ENCODE data around the gene DNAJC16. TPM values are rescaled to one million over a fixed set of nuclear protein-coding genes. Genes with fewer than 3 reads are reported as not detected.

DNAJC16 gene
- total RNA-seq, 4 donors from 2014 or later: 20.0 to 43.1 (median 22.6) TPM

GRCh38 chr1:15508700-15509487 lies 17.8 kb upstream of the DNAJC16 start:
- TF ChIP-seq, protein P1, sequence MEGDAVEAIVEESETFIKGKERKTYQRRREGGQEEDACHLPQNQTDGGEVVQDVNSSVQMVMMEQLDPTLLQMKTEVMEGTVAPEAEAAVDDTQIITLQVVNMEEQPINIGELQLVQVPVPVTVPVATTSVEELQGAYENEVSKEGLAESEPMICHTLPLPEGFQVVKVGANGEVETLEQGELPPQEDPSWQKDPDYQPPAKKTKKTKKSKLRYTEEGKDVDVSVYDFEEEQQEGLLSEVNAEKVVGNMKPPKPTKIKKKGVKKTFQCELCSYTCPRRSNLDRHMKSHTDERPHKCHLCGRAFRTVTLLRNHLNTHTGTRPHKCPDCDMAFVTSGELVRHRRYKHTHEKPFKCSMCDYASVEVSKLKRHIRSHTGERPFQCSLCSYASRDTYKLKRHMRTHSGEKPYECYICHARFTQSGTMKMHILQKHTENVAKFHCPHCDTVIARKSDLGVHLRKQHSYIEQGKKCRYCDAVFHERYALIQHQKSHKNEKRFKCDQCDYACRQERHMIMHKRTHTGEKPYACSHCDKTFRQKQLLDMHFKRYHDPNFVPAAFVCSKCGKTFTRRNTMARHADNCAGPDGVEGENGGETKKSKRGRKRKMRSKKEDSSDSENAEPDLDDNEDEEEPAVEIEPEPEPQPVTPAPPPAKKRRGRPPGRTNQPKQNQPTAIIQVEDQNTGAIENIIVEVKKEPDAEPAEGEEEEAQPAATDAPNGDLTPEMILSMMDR (IDR thresholded peaks at IDR 0.05 in 4 of 5, conservative IDR thresholded peaks at IDR 0.05 in 1 of 5): no peak
- no peak for TF ChIP-seq POLR2A (IDR thresholded peaks at IDR 0.05)
- no peak for ATAC-seq
- Histone ChIP-seq H3K4me1 (peaks cover 0 to 7% of the 10 kb centered on the region in 2 donors), H3K27me3 (no peaks in the 10 kb centered on the region), H3K36me3 (peaks cover 0 to 22% of the 10 kb centered on the region in 2 donors), H3K4me3 (no peak overlapping the region), H3K9me3 (no peaks in the 10 kb centered on the region), H3K27ac (no peak overlapping the region)
- in situ Hi-C loops (cut with MboI; ENCODE audit: low sequenced_read_pairs in 4 of 4): no loop called here
- no peak for DNase-seq
- intact Hi-C loops (cut with DNase I; ENCODE audit: low total_unique reads): no loop called here

DNA sequence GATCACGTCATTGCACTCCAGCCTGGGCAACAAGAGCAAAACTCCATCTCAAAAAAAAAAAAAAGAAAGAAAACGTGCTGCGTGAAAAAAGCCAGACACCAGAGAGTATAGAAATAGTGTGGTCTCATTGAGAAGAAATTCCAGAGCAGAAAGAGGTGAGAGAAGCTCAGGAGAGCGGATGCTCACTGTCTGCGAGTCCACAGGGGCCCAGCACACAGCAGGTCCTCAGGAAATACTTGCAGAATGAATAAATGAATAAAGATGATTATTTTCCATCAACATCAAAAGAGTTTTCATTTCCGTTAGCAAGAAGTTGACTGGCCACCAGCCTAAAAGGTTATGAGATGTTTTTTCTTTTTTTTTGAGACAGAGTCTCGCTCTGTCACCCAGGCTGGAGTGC lies 17.1 kb upstream of the DNAJC16 start:
- intact Hi-C loops (cut with DNase I; ENCODE audit: low total_unique reads): no loop called here
- Histone ChIP-seq H3K36me3 (peaks cover 0 to 22% of the 10 kb centered on the region in 2 donors), H3K27me3 (no peaks in the 10 kb centered on the region), H3K27ac (no peak overlapping the region), H3K4me1 (peaks cover 0 to under 1% of the 10 kb centered on the region in 2 donors), H3K4me3 (no peak overlapping the region), H3K9me3 (no peaks in the 10 kb centered on the region)
- TF ChIP-seq, protein P1 (IDR thresholded peaks at IDR 0.05 in 4 of 5, conservative IDR thresholded peaks at IDR 0.05 in 1 of 5): no peak
- TF ChIP-seq POLR2A (IDR thresholded peaks at IDR 0.05): no peak
- ATAC-seq (no peak), DNase-seq (no peak)
- in situ Hi-C loops (cut with MboI; ENCODE audit: low sequenced_read_pairs in 4 of 4): no loop called here

GRCh38 chr1:15510611-15511405 lies 15.8 kb upstream of the DNAJC16 start:
- TF ChIP-seq, protein P1 (IDR thresholded peaks at IDR 0.05 in 4 of 5, conservative IDR thresholded peaks at IDR 0.05 in 1 of 5): no peak
- no peak for TF ChIP-seq POLR2A (IDR thresholded peaks at IDR 0.05)
- Histone ChIP-seq H3K36me3 (peaks cover 0 to 11% of the 10 kb centered on the region in 2 donors), H3K9me3 (no peaks in the 10 kb centered on the region), H3K4me1 (no peaks in the 10 kb centered on the region), H3K27me3 (no peaks in the 10 kb centered on the region), H3K4me3 (no peak overlapping the region), H3K27ac (no peak overlapping the region)
- in situ Hi-C loops (cut with MboI; ENCODE audit: low sequenced_read_pairs in 4 of 4): no loop called here
- DNase-seq (no peak), ATAC-seq (no peak)
- intact Hi-C loops (cut with DNase I; ENCODE audit: low total_unique reads): no loop called here

DNA sequence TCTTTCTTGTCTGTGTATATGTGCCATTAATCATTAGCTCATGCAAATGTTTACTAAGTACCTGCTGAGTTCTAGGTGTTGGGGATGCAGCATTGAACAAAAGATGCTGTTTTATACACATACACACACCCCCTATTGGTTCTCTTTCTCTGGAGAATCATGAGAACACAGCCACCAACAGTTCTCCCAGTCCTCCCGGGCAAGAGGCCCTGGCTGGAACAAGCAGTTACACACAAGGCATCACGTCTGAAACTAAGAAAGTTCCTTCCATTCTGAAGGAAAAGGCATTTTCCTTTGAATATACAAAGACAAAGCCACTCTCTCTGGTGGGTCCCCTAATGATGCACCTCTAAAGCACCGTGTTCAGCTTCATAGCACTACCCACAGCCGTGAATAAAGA lies 13.5 kb upstream of the DNAJC16 start:
- DNase-seq (no peak), ATAC-seq (no peak)
- in situ Hi-C loops (cut with MboI; ENCODE audit: low sequenced_read_pairs in 4 of 4): no loop called here
- H3K27me3 ChIP-seq: no peaks in the 10 kb centered on the region
- no peak for TF ChIP-seq POLR2A (IDR thresholded peaks at IDR 0.05)
- TF ChIP-seq, protein P1 (IDR thresholded peaks at IDR 0.05 in 4 of 5, conservative IDR thresholded peaks at IDR 0.05 in 1 of 5): no peak
- peaks cover 0 to 11% of the 10 kb centered on the region in 2 donors for H3K36me3 ChIP-seq
- no peak overlapping the region for H3K4me3 ChIP-seq
- no peaks in the 10 kb centered on the region for H3K9me3 ChIP-seq
- intact Hi-C loops (cut with DNase I; ENCODE audit: low total_unique reads): no loop called here
- H3K27ac ChIP-seq: no peak overlapping the region
- H3K4me1 ChIP-seq: no peaks in the 10 kb centered on the region

Measured in gastrocnemius medialis (tissue), 4 donors.